Activated naive CD4-positive, alpha-beta T cell treated with anti-CD3 and anti-CD28 coated beads for 36 hours (primary cell): ENCODE results near the gene CCL14. TPM values are rescaled to one million over a fixed set of nuclear protein-coding genes. Genes with fewer than 3 reads are reported as not detected.
"Not testable (repeated sequence)": the region's sequence is repeated elsewhere in the genome, so short reads cannot be mapped to it uniquely, and the experiment has no call there.

Experiments
- CTCF ChIA-PET: fragments of 350-600 bp; sonication (Branson Sonifier 250); formaldehyde crosslinking; loops from one replicate; lab custom pipeline; 2021; ENCODE audit warnings: antibody characterized with exemption; lab: Charles Lee
- DNase-seq: peaks from one replicate; pipeline ENCODE4 v3.0.0-alpha.2; 2020
- H3K27ac Mint-ChIP-seq: one replicate; pipeline ENCODE4 v1.8.0; 2021; ENCODE audit warnings: mild to moderate bottlenecking, mixed read lengths
- H3K27me3 Mint-ChIP-seq: one replicate; pipeline ENCODE4 v1.8.0; 2021; ENCODE audit warnings: low read depth, mixed read lengths
- H3K36me3 Mint-ChIP-seq: one replicate; pipeline ENCODE4 v1.8.0; 2021; ENCODE audit warnings: low read depth, mixed read lengths
- H3K4me1 Mint-ChIP-seq: one replicate; pipeline ENCODE4 v1.8.0; 2021; ENCODE audit warnings: low read depth, mixed read lengths
- H3K4me3 Mint-ChIP-seq: one replicate; pipeline ENCODE4 v1.8.0; 2021; ENCODE audit warnings: mild to moderate bottlenecking, moderate library complexity, mixed read lengths
- H3K9me3 Mint-ChIP-seq: one replicate; pipeline ENCODE4 v1.8.0; 2021; ENCODE audit warnings: mixed read lengths
- intact Hi-C: fragments of 100-400 bp; cut with micrococcal nuclease; formaldehyde crosslinking; loops from one replicate; pipeline ENCODE4 v1.15.1; 2023
- total RNA-seq, 2 experiments: library from RNA; stranded (reverse); gene quantifications; one replicate each; pipeline ENCODE4 v1.2.3, GENCODE V29; 2021

The CCL14 gene
- total RNA-seq, 2 experiments from 2014 or later: not detected

DNA sequence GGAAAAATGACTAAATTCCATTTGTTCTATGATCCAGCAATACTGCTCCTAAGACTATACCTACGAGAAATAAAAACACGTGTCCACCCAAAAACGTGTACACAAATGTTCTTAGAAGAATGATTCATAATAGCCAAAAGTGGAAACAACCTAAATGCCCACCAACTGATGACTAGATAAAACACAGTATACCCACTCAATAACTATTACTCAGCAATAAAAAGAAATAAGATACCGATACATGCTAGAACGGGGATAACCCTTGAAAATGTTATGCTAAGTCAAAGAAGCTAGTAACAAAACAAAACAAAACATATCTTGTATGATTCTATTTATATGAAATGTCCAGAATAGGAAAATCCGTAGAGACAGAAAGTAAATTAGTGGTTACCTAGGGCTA is 22.9 kb downstream of the CCL14 start:
- intact Hi-C loops: no loop called here
- DNase-seq: no peak
- H3K4me1 Mint-ChIP-seq: no peaks in the 10 kb centered on the region
- no peak overlapping the region for H3K27ac Mint-ChIP-seq
- H3K4me3 Mint-ChIP-seq: no peak overlapping the region
- H3K27me3 Mint-ChIP-seq: peaks cover 2% of the 10 kb centered on the region
- CTCF ChIA-PET: interaction anchor here (1.0 to 1.2 kb wide), 2 partner anchors 12 to 185 kb away, joined by 4 to 5 read pairs; no protein-coding TSS in a partner anchor
- no peaks in the 10 kb centered on the region for H3K36me3 Mint-ChIP-seq
- H3K9me3 Mint-ChIP-seq: no peaks in the 10 kb centered on the region

DNA sequence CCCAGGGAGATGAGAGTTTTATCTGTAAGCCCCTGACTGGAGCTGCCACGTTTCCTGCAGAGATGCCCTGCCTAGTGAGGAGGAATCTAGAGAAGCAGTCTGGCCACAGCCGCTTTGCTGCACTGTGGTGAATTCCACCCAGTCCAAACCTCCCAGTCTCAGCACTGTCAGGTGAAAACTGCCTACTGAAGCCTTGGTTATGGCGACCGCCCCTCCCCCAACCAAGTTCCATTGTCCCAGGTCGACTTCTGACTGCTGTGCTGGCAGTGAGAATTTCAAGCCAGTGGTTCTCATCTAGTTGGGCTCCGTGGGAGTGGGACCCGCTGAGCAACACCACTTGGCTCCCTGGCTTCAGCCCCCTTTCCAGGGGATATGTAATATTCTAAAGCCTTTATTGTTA is 32.8 kb downstream of the CCL14 start:
- intact Hi-C loops: no loop called here
- DNase-seq: no peak
- no peak overlapping the region for H3K4me3 Mint-ChIP-seq
- H3K36me3 Mint-ChIP-seq: no peaks in the 10 kb centered on the region
- no peaks in the 10 kb centered on the region for H3K4me1 Mint-ChIP-seq
- peaks cover 7% of the 10 kb centered on the region for H3K27me3 Mint-ChIP-seq
- H3K27ac Mint-ChIP-seq: no peak overlapping the region
- H3K9me3 Mint-ChIP-seq: no peaks in the 10 kb centered on the region
- CTCF ChIA-PET: no interaction called here

DNA sequence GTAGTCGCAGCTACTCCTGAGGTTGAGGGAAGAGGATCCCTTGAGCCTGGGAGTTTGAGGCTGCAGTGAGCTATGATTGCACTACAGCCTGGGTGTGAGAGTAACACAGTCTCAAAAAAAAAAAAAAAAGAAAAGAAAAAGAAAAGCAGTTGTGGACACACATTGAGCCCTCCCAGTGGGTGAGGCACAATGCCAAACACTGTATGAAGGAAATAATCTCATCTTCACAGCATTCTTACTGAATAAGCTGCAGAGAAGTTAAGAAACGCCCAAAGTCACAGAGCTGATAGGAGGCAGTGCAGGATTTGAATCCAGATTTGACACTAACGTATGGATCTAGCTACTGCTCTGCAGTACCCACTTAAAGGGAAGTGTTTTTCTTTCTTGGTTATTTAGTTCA is 37.1 kb downstream of the CCL14 start:
- CTCF ChIA-PET: interaction anchor here (0.6 to 1.0 kb wide), 3 partner anchors 123 to 1098 kb away, joined by 3 read pairs; no protein-coding TSS in a partner anchor
- Mint-ChIP-seq H3K4me3 (no peak overlapping the region), H3K27ac (no peak overlapping the region), H3K4me1 (no peaks in the 10 kb centered on the region), H3K36me3 (no peaks in the 10 kb centered on the region), H3K27me3 (peaks cover 3% of the 10 kb centered on the region), H3K9me3 (no peaks in the 10 kb centered on the region)
- no peak for DNase-seq
- intact Hi-C loops: no loop called here

- H3K9me3 Mint-ChIP-seq: no peaks in the 10 kb centered on the region
- no peak overlapping the region for H3K4me3 Mint-ChIP-seq
- intact Hi-C loops: no loop called here
- no peaks in the 10 kb centered on the region for H3K36me3 Mint-ChIP-seq
- no peaks in the 10 kb centered on the region for H3K4me1 Mint-ChIP-seq
- H3K27me3 Mint-ChIP-seq: no peaks in the 10 kb centered on the region
- no peak overlapping the region for H3K27ac Mint-ChIP-seq
- no peak for DNase-seq
- CTCF ChIA-PET: interaction anchor here (0.7 to 1.9 kb wide), 9 partner anchors 18 to 535 kb away, joined by 3 to 9 read pairs (median 4); partner anchors contain the start of gene CCL18
These were observed 38.4 kb downstream of the CCL14 start for GRCh38 chr17:35948092-35948491.

- H3K27ac Mint-ChIP-seq: no peak overlapping the region
- no peaks in the 10 kb centered on the region for H3K36me3 Mint-ChIP-seq
- intact Hi-C loops: no loop called here
- H3K9me3 Mint-ChIP-seq: no peaks in the 10 kb centered on the region
- H3K4me1 Mint-ChIP-seq: no peaks in the 10 kb centered on the region
- H3K27me3 Mint-ChIP-seq: no peaks in the 10 kb centered on the region
- DNase-seq: peak; percentile 72
- CTCF ChIA-PET: interaction anchor here (0.6 to 1.9 kb wide), 8 partner anchors 8 to 536 kb away, joined by 3 to 9 read pairs (median 4); partner anchors contain the start of gene CCL18
- H3K4me3 Mint-ChIP-seq: no peak overlapping the region
These were observed 39.4 kb downstream of the CCL14 start for GRCh38 chr17:35947156-35947585.

GRCh38 chr17:35944151-35944550 is 42.4 kb downstream of the CCL14 start:
- Mint-ChIP-seq H3K27me3 (no peaks in the 10 kb centered on the region), H3K4me3 (no peak overlapping the region), H3K4me1 (no peaks in the 10 kb centered on the region), H3K36me3 (no peaks in the 10 kb centered on the region), H3K9me3 (no peaks in the 10 kb centered on the region), H3K27ac (no peak overlapping the region)
- DNase-seq: no peak
- intact Hi-C loops: no loop called here
- CTCF ChIA-PET: interaction anchor here (0.6 to 1.3 kb wide), 2 partner anchors 26 to 30 kb away, joined by 3 to 8 read pairs; no protein-coding TSS in a partner anchor

DNA sequence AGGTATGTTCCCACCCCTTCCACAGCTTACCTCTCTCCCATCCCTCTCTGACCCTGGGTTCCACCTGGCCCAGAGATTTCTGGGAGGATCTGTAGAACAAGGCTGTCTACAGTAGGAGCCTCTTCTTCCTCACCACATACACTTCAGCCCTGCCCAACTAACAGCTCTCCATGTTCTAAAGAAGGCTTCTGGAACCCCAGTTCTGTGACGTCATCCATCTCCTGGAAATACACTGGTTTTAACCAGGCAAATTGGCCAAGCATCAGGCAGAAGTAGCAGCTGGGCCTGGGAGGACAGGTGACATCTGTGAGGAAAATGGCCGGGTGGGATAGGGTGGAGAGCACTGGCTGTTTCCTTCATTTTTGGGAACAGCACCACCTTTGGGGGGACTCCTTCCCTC is 43.0 kb downstream of the CCL14 start, which contains the start of gene LYZL6:
Gene LYZL6 (minus strand): TSS at position 177 of the 400 bp plus-strand sequence. CDS start 4,357 bp downstream, outside the sequence.
- no peak for DNase-seq
- no peak within 1 kb of the TSS for H3K27ac Mint-ChIP-seq
- no peak within 1 kb of the TSS for H3K4me3 Mint-ChIP-seq
- CTCF ChIA-PET: interaction anchor here (0.6 to 1.1 kb wide), 2 partner anchors 27 to 206 kb away, joined by 5 to 8 read pairs; no protein-coding TSS in a partner anchor
- no peaks in the 10 kb centered on the region for H3K9me3 Mint-ChIP-seq
- H3K4me1 Mint-ChIP-seq: no peaks in the 10 kb centered on the region
- no peaks in the 10 kb centered on the region for H3K27me3 Mint-ChIP-seq
- H3K36me3 Mint-ChIP-seq: no peaks in the 10 kb centered on the region
- intact Hi-C loops: no loop called here

DNA sequence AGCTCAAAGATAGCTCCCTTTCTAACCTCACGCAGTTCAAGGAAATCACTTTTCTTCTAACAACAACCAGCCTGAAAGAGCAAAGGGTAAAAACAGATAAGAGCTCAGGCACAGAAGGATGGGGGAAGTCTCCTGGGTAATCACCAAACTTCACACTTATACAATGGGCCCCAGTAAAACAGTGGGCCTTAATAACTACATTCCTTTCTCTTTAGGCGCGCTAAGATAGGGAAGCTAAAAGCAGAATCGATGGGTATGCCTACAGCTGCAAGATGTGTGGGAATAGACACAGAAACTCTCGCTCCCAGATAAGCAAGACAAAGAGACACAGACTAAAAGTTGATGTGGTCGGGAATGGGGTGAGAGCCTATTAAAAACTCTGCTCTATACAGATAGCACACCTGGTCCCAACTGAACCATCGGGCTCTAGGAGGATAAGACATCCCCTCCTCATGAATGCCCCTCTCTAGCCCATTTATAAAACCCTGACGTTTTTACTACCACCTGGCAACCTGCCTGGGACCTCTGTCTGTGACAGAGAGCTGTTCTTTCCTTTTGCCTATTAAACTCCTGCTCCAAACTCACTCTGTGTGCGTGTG is 43.8 kb downstream of the CCL14 start:
- Mint-ChIP-seq H3K27ac (no peak overlapping the region), H3K36me3 (no peaks in the 10 kb centered on the region), H3K4me1 (no peaks in the 10 kb centered on the region)

DNA sequence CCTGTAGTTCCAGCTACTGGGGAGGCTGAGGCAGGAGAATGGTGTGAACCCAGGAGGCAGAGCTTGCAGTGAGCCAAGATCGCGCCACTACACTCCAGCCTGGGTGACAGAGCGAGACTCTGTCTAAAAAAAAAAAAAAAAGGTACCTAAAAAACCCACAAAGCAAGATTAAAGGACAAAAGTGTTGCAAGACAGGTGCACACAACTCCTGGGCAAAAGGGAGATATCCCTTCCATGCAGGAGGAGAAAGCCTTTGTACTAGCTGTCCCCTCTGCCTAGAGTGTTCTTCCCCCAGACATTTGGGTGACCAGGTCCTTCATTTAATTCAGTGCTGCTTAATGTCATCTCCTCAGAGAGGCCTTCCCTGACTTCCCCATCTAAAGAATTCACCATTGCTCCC is 48.0 kb downstream of the CCL14 start:
- CTCF ChIA-PET, DNase-seq, H3K27me3 Mint-ChIP-seq, H3K27ac Mint-ChIP-seq, H3K36me3 Mint-ChIP-seq, H3K4me1 Mint-ChIP-seq, H3K4me3 Mint-ChIP-seq, H3K9me3 Mint-ChIP-seq: not testable (repeated sequence)
- intact Hi-C loops: loop anchor here (10.0 kb wide), 1 partner anchor 64 kb away; no protein-coding TSS in a partner anchor

More for the DNA sequence above, 43.8 kb downstream of the CCL14 start:
- DNase-seq: no peak
- no peak overlapping the region for H3K4me3 Mint-ChIP-seq
- H3K27me3 Mint-ChIP-seq: no peaks in the 10 kb centered on the region
- CTCF ChIA-PET: interaction anchor here (1.1 kb wide), 1 partner anchor 206 kb away, joined by 5 read pairs; no protein-coding TSS in a partner anchor
- H3K9me3 Mint-ChIP-seq: no peaks in the 10 kb centered on the region
- intact Hi-C loops: no loop called here

GRCh38 chr17:35936063-35936462 is 50.5 kb downstream of the CCL14 start:
- DNase-seq: no peak
- intact Hi-C loops: loop anchor here (10.0 kb wide), 1 partner anchor 61 kb away; no protein-coding TSS in a partner anchor
- no peak overlapping the region for H3K27ac Mint-ChIP-seq
- peaks cover 3% of the 10 kb centered on the region for H3K4me1 Mint-ChIP-seq
- peaks cover 1% of the 10 kb centered on the region for H3K27me3 Mint-ChIP-seq
- no peaks in the 10 kb centered on the region for H3K9me3 Mint-ChIP-seq
- CTCF ChIA-PET: no interaction called here
- no peak overlapping the region for H3K4me3 Mint-ChIP-seq
- no peaks in the 10 kb centered on the region for H3K36me3 Mint-ChIP-seq

- H3K4me3 Mint-ChIP-seq: no peak overlapping the region
- intact Hi-C loops: loop anchor here (5.0 to 10.0 kb wide), 2 partner anchors 60 to 87 kb away; no protein-coding TSS in a partner anchor
- no peaks in the 10 kb centered on the region for H3K9me3 Mint-ChIP-seq
- no peak overlapping the region for H3K27ac Mint-ChIP-seq
- H3K4me1 Mint-ChIP-seq: peaks cover 13% of the 10 kb centered on the region
- peaks cover 3% of the 10 kb centered on the region for H3K27me3 Mint-ChIP-seq
- DNase-seq: no peak
- CTCF ChIA-PET: interaction anchor here (0.7 kb wide), 1 partner anchor 187 kb away, joined by 4 read pairs; no protein-coding TSS in a partner anchor
- no peaks in the 10 kb centered on the region for H3K36me3 Mint-ChIP-seq
These were observed 51.8 kb downstream of the CCL14 start for GRCh38 chr17:35934760-35935159.
